Left ventricle myocardium superior (tissue), 1 donor: ENCODE results near the gene ITGB5. TPM values are rescaled to one million over a fixed set of nuclear protein-coding genes. Genes with fewer than 3 reads are reported as not detected.
A peak's percentile ranks its signal among the peaks of the same experiment; 100 is the strongest.

ENCODE experiments used
- ATAC-seq: fragments of 200-7000 bp; cut with Tn5 transposase; one replicate; pipeline ENCODE4 v1.9.1; 2020; ENCODE audit warnings: mild to moderate bottlenecking, moderate library complexity
- DNase-seq: peaks from one replicate; pipeline ENCODE4 v3.0.0-alpha.2; 2020
- intact Hi-C: fragments of 100-400 bp; cut with micrococcal nuclease; formaldehyde crosslinking; loops from one replicate; pipeline ENCODE4 v1.11.0; 2022
- total RNA-seq: library from RNA; stranded (reverse); fragmentation: NEBNext Ultra II Directional; extraction: Animal tissue kit (Norgen Biotek cat#: 25700); gene quantifications from one replicate; pipeline ENCODE4 v1.2.1, GENCODE V29; 2021
- donor health status: DM: no; HTN: yes; CAD: no; lungs with severe emphysema.

Gene ITGB5
- total RNA-seq, 1 donor from 2014 or later, result 109 TPM

- intact Hi-C loops, result no loop called here
- DNase-seq (no peak), ATAC-seq (no peak)
These were observed 17.0 kb upstream of the ITGB5 start for GRCh38 chr3:124903896-124904834.

DNA sequence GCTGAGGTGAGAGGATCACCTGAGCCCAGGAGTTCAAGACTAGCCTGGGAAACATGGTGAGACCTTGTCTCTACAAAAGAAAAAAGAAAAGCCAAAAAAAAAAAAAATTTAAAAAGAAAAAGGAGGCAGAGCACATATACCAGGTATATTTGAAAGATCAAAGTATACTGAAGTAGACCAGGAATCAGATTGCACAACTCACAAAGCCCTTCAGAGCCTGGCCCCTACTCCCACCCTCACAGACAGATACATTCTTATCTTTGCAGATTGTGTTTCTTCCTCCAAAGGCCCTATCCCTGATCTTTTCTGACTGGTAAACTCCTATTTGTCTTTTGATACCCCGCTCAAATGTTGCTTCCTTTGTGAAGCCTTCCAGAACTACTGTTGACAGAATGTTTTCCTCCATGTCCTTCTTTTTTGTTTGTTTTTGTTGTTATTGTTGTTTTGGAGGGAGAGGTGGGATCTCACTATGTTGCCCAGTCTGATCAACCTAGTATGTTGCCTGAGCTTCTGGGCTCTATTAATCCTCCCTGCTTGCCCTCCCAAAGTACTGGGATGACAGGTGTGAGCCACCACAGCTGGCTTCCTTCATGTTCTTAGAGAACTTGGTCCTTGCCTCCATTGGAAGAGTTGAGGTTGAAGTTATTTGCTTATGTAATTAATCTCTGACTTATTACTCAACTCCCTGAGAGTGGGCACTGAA, 9.8 kb upstream of the ITGB5 start:
- DNase-seq (no peak), ATAC-seq (no peak)
- intact Hi-C loops, result no loop called here

DNA sequence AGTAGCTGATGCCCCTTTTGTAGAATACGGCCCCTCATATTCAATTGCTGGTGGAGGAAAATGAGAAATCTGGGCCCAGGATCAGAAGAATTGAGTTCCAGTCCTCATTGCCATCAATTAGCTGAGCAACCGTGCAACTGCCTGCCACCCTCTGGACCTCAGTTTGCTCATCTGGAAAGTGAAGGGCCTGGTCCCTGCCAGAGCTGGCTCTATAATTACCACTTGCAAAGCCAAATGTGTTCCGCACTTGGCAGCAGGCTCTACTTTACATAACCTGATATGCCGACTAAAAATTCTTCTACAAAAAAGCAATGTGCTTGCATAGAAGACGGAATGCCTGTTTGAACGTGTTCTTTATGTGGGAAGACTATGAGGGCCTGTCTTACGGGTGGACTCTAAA, 8.6 kb upstream of the ITGB5 start:
- intact Hi-C loops, result no loop called here
- no peak for DNase-seq
- peak; percentile 71 for ATAC-seq

DNA sequence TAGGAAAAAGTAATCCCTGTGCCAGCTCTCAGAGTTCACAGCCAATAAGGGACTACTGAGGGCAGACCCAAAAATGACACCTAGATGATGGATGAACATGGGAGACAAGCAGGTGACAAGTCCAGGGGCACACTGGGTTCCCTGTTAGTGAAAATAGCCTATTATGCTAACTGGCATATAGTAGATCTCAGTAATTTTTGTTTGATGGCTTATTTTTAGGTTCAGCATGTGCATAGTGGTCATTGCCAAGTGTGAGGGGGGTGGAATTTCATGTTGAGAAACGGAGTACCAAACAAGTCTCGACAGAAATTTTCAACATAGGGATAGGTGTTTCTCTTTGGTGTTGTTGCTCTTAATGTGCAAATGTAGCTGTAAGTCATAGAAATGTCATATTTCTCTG, 6.4 kb upstream of the ITGB5 start:
- DNase-seq, result no peak
- ATAC-seq, result no peak
- intact Hi-C loops, result no loop called here

DNA sequence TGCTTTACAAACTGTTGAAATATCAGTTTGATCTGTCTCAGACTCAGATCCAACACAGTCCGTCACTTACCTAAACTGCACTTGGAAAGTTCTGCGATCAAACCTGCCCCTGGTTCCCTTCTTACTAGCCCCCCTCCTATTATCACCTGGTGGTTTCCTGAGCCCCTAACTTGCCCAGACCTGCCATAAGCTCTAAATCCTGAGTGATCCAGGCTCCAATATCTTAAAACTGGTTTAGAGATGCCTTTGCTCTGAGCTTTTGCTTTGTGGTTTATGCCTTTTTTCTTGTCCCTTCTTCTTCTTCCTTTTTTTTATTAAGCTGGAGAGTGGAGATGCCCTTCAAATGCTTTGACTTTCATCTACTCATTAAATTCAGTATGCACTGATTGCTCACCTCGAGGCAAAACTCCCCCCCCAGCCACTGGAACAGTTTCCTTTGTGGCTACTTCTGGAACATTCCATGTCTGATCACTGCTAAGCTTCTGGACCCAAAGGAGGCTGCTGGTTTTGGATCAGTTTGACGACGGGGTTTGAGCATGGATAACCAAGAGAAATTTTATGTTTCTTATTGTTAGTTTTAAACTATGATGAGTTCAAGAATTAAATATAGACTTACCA, 3.5 kb upstream of the ITGB5 start:
- DNase-seq (no peak), ATAC-seq (no peak)
- intact Hi-C loops, result no loop called here

- no peak for DNase-seq
These were observed 1.6 kb upstream of the ITGB5 start for GRCh38 chr3:124888482-124889441.

DNA sequence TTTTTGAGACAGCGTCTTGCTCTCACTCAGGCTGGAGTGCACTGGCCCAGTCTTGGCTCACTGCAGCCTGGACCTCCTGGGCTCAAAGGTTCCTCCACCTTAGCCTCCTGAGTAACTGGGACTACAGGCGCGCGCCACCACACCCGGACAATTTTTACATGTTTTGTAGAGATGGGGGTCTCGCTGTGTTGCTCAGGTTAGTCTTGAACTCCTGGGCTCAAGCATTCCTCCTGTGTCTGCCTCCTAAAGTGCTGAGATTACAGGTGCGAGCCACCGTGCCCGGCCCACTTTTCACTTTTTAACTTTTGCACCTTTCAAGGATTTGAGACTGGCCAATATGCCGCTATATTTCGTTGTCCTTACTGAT, 750 bp upstream of the ITGB5 start:
- intact Hi-C loops, result loop anchor here (5.0 kb wide), 1 partner anchor 116 kb away; no protein-coding TSS in a partner anchor
- ATAC-seq, result no peak
- DNase-seq, result no peak

More at GRCh38 chr3:124888482-124889441, 1.6 kb upstream of the ITGB5 start:
- ATAC-seq, result no peak
- intact Hi-C loops, result loop anchor here (5.0 kb wide), 1 partner anchor 116 kb away; no protein-coding TSS in a partner anchor

DNA sequence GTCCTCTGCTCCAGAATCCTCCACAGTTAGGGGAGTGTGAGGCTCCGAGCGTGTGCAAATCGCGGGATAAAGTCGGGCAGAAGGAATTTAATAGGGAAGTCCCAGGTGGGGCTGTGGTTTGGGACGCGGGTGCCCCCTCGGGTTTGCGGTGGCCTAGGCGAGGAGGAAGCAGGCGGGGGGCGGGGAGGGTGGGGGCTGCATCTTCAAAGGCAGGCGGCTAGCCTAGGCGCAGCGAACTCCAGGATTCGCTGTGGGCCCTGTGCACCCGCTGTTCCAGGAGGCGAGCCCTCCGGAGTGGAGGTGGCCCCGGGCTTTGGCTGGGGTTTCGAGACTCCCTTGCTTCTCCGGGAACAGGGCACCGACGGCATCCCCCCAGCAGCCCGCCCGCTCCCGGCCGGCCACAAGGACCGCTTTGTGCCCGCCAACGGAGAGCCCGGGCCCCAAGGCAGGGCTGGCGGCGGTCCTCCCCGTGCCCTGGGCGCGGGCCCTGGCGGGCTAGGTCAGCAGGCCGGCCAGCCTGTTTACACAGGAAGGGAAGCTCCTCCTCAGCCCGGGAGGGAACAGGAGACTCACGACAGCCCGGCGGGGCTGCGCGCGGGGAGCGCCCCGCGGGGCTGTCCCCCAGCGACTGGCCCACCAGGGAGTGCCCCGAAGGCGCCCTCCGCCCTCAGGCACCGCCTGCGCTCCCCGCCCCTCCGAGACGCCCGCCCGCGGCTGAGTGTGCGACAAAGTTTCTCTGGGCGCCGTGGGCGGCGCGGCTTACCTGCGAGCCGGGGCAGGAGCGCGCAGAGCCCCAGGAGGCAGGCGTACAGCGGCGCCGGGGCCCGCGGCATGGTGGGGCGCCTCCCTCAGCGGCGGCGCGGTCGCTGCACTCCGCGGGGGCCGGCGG, 753 bp downstream of the ITGB5 start:
- DNase-seq, result peak; percentile 66
- intact Hi-C loops, result loop anchor here (5.0 kb wide), 1 partner anchor 114 kb away; no protein-coding TSS in a partner anchor

DNA sequence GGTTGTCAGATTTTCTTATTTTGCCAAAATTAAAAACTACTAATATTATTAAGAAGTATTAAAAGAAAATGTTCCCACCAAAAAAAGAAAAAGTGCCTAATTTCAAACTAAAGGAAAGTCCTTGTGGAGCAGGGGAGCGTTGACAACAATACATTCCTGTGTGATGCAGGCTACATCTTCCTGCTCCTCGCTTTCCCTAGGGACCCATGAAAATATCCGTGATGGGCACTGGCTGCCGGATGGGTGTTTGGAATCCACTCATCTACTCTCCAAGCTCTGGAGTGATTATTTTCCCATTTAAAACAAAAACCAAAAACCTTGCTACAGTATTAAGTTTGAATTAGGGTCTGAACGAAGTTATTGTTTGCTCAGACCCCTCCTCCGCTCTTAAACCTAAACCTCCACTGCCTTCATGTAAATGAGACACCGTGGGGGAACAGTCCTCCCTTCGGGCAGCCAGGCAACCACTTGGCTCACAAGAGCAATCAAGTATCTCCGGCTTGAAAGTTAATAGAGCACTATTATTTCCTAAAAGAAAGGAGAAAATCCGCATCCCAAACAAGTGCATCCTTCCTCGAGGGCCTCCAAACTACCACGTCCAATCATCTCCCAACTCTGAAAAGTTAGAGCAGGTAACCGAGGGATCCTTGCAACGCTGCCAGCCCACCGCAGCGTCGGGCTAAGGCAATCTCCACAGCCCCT, 1.5 kb downstream of the ITGB5 start:
- intact Hi-C loops, result loop anchor here (5.0 kb wide), 1 partner anchor 113 kb away; no protein-coding TSS in a partner anchor
- no peak for DNase-seq

More for the DNA sequence above, 753 bp downstream of the ITGB5 start:
- peak; percentile 59 for ATAC-seq

DNA sequence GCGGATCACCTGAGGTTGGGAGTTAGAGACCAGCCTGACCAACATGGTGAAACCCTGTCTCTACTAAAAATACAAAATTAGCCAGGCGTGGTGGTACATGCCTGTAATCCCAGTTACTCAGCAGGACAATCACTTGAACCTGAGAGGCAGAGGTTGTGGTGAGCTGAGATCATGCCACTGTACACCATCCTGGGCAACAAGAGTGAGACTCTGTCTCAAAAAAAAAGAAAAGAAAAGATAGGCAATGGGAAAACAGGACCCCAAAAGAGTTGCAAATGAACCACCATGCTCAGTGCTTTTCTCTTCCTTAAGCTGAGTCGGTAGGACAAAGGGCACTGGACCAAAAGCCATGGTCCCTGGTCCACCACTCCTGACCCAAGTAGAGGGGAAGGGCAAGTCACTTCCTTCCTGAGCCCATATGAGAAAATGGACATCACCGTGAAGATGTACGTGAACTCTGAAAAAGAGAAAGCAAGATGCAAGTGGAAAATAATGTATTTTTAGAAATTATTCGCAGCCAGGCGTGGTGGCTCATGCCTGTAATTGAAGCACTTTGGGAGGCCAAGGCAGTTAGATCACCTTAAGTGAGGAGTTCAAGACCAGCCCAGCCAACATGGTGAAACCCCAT, 2.6 kb downstream of the ITGB5 start:
- DNase-seq (no peak), ATAC-seq (no peak)
- intact Hi-C loops, result loop anchor here (5.0 kb wide), 1 partner anchor 112 kb away; no protein-coding TSS in a partner anchor

More for the DNA sequence above, 1.5 kb downstream of the ITGB5 start:
- ATAC-seq, result no peak

DNA sequence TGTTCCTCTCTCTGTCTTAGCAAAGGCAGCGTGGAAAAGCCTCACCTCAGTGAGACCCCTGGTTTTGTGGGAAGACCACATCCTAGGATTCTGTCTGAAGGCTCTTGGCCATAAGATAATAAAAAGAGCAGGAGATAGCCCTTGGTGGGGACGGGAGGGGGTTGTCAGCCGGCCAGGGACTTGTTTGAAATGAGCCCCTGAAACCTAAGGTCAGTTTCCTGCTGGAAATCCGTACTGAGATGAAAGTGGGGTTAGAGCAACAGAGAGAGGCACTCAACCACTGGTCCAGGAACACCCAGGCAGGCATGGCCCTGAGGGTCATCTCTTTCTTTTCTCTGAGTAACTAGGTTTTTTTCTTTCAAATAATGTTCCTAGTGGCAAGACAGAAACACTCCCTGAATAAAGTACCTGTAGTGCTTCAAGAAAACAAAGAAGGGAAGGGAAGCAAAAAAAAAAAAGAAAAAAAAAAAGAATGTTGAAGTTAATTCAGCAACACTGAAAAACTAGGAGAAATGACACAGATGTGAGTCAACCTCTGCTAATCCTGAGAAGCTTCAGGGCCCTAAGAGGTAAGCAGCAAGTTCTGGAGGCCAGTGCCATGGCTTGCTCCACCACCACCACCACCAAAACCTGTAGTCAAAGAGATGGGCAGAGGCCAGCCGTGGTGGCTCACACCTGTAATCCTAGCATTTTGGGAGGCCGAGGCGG, 3.2 kb downstream of the ITGB5 start:
- DNase-seq, result no peak
- ATAC-seq, result no peak
- intact Hi-C loops, result no loop called here

DNA sequence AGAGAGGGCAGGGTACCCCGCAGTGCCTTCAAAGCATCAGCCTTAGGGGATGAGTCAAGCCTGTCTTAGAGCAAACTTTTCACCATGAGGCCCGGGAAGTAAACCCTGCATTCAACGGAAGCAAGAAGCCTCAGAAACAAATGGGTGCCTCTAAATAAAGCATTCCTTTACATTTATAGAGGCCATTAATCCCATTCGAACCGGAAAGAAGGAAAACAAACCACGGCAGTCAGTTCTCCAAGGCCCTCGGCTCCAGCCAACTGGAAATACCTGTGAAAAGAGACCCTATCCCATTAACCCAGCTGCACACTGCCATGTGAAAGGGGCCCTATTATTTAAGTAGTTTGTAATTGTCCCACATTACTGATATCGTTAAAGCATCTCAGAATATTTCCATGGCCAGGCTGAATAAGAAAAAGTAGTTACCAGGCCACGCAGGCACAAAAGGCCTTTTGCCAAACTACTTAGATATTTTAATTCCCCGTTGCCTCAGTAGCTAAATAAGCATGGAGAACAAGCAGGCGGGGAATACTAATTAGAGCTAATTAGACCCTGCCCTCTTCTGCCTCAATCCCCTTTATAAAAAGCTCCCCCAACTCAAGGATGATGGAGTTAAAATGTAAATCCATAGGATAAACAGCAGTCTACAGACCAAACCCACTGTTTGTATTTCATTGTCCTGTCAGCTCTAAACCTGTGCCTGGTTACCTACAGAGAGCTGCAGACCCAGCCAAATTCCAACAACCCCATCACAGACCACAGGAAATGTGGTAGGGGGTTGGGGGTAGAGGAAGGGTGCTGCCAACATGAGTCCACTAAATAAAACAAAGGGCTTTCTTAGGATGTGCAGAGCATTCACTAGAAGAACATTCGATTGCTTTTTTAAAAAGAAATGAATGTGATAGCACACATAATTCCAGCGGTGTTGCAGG, 4.1 kb downstream of the ITGB5 start:
- ATAC-seq (no peak), DNase-seq (no peak)
- intact Hi-C loops, result no loop called here

GRCh38 chr3:124881976-124882697, 5.0 kb downstream of the ITGB5 start:
- intact Hi-C loops, result no loop called here
- ATAC-seq (no peak), DNase-seq (no peak)

DNA sequence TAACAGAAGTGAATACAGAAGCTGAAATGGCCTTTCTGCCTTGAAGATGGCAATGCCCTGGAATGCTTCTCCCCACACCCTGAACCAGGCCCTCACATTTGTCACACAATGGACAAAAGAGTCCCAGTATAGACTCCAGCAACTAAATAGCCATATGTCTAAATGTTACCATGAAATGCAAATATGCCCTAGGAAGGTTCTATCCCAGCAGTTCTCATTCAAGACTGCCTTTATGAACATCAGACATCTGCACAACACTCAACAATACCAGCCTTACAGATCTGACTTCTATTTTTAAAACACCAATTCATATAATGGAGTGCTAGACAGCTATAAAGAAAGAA, 7.9 kb downstream of the ITGB5 start:
- ATAC-seq (no peak), DNase-seq (no peak)
- intact Hi-C loops, result no loop called here
